Occipital lobe (tissue), 2 donors: ENCODE data around the gene SSC4D. TPM values are rescaled to one million over a fixed set of nuclear protein-coding genes. Genes with fewer than 3 reads are reported as not detected.
"Not testable (repeated sequence)": the region's sequence is repeated elsewhere in the genome, so short reads cannot be mapped to it uniquely, and the experiment has no call there.

Experiments
- DNase-seq: peaks from one replicate; lab custom pipeline; 2025; lab: John Stamatoyannopoulos, UW
- total RNA-seq: library from RNA; depleted of rRNA; stranded (reverse); fragments of >200 nt; gene quantifications from one replicate; pipeline ENCODE4 v1.2.3, GENCODE V29; 2014

Gene SSC4D
- total RNA-seq, 1 donor from 2014 or later = 0.94 TPM

GRCh38 chr7:76423666-76424412, 14.3 kb upstream of the SSC4D start:
- no peak for DNase-seq

GRCh38 chr7:76421097-76421496, 11.6 kb upstream of the SSC4D start:
- DNase-seq = not testable (repeated sequence)

- DNase-seq = not testable (repeated sequence)
These were observed 8.3 kb upstream of the SSC4D start for GRCh38 chr7:76417654-76418310.

GRCh38 chr7:76412249-76412648, 2.8 kb upstream of the SSC4D start:
- no peak for DNase-seq

- no peak for DNase-seq
These were observed 2.1 kb upstream of the SSC4D start for GRCh38 chr7:76411626-76412025.

- no peak for DNase-seq
These were observed 1.4 kb downstream of the SSC4D start for GRCh38 chr7:76408121-76408560.

- DNase-seq = no peak
These were observed 1.8 kb downstream of the SSC4D start for GRCh38 chr7:76407718-76408117.

- DNase-seq = no peak
These were observed 3.8 kb downstream of the SSC4D start for GRCh38 chr7:76405738-76406137.

GRCh38 chr7:76403780-76404494, 5.6 kb downstream of the SSC4D start:
- no peak for DNase-seq

GRCh38 chr7:76403097-76403496, 6.4 kb downstream of the SSC4D start:
- not testable (repeated sequence) for DNase-seq

GRCh38 chr7:76400248-76400647, 9.2 kb downstream of the SSC4D start:
- DNase-seq = no peak

GRCh38 chr7:76397409-76398183, 11.9 kb downstream of the SSC4D start:
- DNase-seq = peak; percentile 58

- DNase-seq = no peak
These were observed 12.6 kb downstream of the SSC4D start for GRCh38 chr7:76396864-76397263.

- DNase-seq = peak; percentile 9
These were observed 13.4 kb downstream of the SSC4D start for GRCh38 chr7:76395965-76396726.

- not testable (repeated sequence) for DNase-seq
These were observed 13.9 kb downstream of the SSC4D start for GRCh38 chr7:76395605-76395964.

GRCh38 chr7:76394957-76395356, 14.5 kb downstream of the SSC4D start:
- DNase-seq = peak; percentile 15

GRCh38 chr7:76393116-76394031, 16.1 kb downstream of the SSC4D start:
- peak; percentile 82 for DNase-seq

GRCh38 chr7:76392531-76393115, 16.9 kb downstream of the SSC4D start:
- no peak for DNase-seq

GRCh38 chr7:76390092-76390491, 19.4 kb downstream of the SSC4D start:
- DNase-seq = no peak
